AG04450 (cell line): ENCODE data around the gene DNAJC10. TPM values are rescaled to one million over a fixed set of nuclear protein-coding genes. Genes with fewer than 3 reads are reported as not detected.
"Not testable (repeated sequence)": the region's sequence is repeated elsewhere in the genome, so short reads cannot be mapped to it uniquely, and the experiment has no call there.

Source experiments
- CTCF ChIA-PET: fragments of 300-600, 350-600 bp; formaldehyde crosslinking; extraction: SDS; loops from one replicate; lab custom pipeline; 2022; ENCODE audit warnings: antibody characterized with exemption, inconsistent platforms; lab: Charles Lee
- POLR2A ChIA-PET: fragments of 350-600 bp; formaldehyde crosslinking; extraction: SDS; loops from one replicate; lab custom pipeline; 2021; ENCODE audit warnings: antibody characterized with exemption, inconsistent platforms; lab: Yijun Ruan, JAX
- DNase-seq: peaks from one replicate; pipeline ENCODE4 v3.0.0-alpha.2; 2011; ENCODE audit warnings: low read depth, low spot score
- H3K27ac ChIP-seq: one replicate; pipeline ENCODE4 v1.5.1; 2012; ENCODE audit warnings: low read depth, low read length, control low read depth
- H3K27me3 ChIP-seq: one replicate; pipeline ENCODE4 v1.6.0; 2012; ENCODE audit warnings: low read length; ENCODE audit not compliant: control insufficient read depth, insufficient read depth
- H3K4me3 ChIP-seq: 2 replicates; pipeline ENCODE4 v1.5.1; 2011; ENCODE audit warnings: mild to moderate bottlenecking, low read depth, low read length, control low read depth
- H3K9me3 ChIP-seq: 2 replicates; pipeline ENCODE4 v1.5.1; 2012; ENCODE audit warnings: low read length; ENCODE audit not compliant: control insufficient read depth, insufficient read depth
- polyA plus RNA-seq: library from polyadenylated mRNA; depleted of rRNA; stranded (reverse); fragments of >200 nt; gene quantifications from 2 replicates; pipeline ENCODE4 v1.2.3, GENCODE V29; 2011
- TF ChIP-seq, protein P1 (sequence below): IDR thresholded peaks from 2 replicates; pipeline ENCODE4 v1.5.1; 2011; ENCODE audit warnings: low read depth, low read length, control low read depth, inconsistent platforms

The DNAJC10 gene
- polyA plus RNA-seq, 1 experiment = 121 TPM

DNA sequence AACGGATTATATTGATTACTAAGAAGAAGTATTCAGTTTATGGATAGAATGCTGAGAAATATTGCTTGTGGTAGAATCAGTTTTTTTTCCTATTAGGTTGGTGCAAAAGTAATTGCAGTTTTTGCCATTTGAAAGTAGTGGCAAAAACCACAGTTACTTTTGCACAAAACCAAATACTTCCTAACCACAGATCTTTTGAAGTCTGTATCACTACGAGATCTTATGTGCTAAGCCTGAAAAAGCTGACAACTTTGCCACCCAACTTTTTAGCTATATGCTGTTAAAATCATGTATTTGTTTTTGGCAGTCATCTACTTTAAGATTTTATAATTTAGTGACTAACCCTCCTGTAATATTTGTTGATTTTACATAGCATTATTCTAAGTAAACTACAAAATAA, 24.6 kb downstream of the DNAJC10 start:
- H3K9me3 ChIP-seq = no peaks in the 10 kb centered on the region
- H3K27me3 ChIP-seq = no peaks in the 10 kb centered on the region
- POLR2A ChIA-PET = no interaction called here
- CTCF ChIA-PET = no interaction called here
- H3K27ac ChIP-seq = no peak overlapping the region
- DNase-seq = no peak
- H3K4me3 ChIP-seq = no peak overlapping the region
- TF ChIP-seq, protein P1, sequence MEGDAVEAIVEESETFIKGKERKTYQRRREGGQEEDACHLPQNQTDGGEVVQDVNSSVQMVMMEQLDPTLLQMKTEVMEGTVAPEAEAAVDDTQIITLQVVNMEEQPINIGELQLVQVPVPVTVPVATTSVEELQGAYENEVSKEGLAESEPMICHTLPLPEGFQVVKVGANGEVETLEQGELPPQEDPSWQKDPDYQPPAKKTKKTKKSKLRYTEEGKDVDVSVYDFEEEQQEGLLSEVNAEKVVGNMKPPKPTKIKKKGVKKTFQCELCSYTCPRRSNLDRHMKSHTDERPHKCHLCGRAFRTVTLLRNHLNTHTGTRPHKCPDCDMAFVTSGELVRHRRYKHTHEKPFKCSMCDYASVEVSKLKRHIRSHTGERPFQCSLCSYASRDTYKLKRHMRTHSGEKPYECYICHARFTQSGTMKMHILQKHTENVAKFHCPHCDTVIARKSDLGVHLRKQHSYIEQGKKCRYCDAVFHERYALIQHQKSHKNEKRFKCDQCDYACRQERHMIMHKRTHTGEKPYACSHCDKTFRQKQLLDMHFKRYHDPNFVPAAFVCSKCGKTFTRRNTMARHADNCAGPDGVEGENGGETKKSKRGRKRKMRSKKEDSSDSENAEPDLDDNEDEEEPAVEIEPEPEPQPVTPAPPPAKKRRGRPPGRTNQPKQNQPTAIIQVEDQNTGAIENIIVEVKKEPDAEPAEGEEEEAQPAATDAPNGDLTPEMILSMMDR = no peak

DNA sequence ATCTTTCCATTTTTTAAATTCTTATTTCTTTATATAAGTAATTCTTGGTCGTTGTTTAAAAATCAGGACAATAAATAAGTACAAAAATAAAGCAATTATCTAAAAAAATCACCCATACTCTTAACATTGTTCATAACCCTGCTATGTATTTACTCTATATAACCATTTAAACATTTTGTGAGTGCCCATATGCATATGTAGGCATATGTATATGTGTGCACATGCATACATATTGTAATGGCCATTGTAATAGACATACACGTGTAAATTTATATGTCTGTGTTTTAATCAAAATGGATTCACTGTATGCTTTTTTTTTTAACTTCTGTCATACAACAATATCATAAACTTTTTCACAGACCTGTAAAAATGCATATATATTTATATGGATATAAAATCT, 25.6 kb downstream of the DNAJC10 start:
- H3K27me3 ChIP-seq = no peaks in the 10 kb centered on the region
- no peak overlapping the region for H3K27ac ChIP-seq
- TF ChIP-seq, protein P1 = no peak
- no peak overlapping the region for H3K4me3 ChIP-seq
- no peak for DNase-seq
- no peaks in the 10 kb centered on the region for H3K9me3 ChIP-seq
- POLR2A ChIA-PET = no interaction called here
- CTCF ChIA-PET = no interaction called here

- CTCF ChIA-PET = no interaction called here
- no peak overlapping the region for H3K4me3 ChIP-seq
- no peaks in the 10 kb centered on the region for H3K27me3 ChIP-seq
- no peak for DNase-seq
- POLR2A ChIA-PET = no interaction called here
- TF ChIP-seq, protein P1 = no peak
- no peaks in the 10 kb centered on the region for H3K9me3 ChIP-seq
- no peak overlapping the region for H3K27ac ChIP-seq
Measured at GRCh38 chr2:182744490-182744889, 28.4 kb downstream of the DNAJC10 start.

DNA sequence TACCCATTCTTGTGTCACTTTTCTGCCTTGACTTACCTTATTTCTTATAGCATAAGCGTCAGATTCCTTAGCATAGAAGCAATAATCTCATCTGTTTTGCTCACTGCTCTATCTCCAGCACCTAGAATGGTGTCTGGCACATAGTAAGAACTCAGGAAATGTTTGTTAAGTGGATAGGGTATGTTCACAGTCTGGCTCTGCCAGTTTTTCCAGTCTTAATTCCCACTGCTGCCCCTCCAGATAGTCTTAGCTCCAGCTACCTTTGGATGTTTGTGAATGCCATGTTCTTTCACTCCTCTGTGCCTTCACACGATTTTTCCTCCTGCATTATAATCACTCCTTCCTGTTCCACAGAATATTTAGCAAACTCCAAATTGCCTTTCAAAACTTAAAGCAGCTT, 29.0 kb downstream of the DNAJC10 start:
- Histone ChIP-seq H3K9me3 (no peaks in the 10 kb centered on the region), H3K27ac (no peak overlapping the region), H3K4me3 (no peak overlapping the region), H3K27me3 (no peaks in the 10 kb centered on the region)
- DNase-seq = no peak
- POLR2A ChIA-PET = no interaction called here
- TF ChIP-seq, protein P1 = no peak
- CTCF ChIA-PET = no interaction called here

GRCh38 chr2:182745894-182746293, 29.8 kb downstream of the DNAJC10 start:
- H3K9me3 ChIP-seq, DNase-seq, H3K4me3 ChIP-seq, CTCF ChIA-PET, H3K27me3 ChIP-seq, H3K27ac ChIP-seq, POLR2A ChIA-PET: not testable (repeated sequence)

GRCh38 chr2:182754231-182754630, 38.2 kb downstream of the DNAJC10 start:
- H3K4me3 ChIP-seq = no peak overlapping the region
- H3K27me3 ChIP-seq = no peaks in the 10 kb centered on the region
- TF ChIP-seq, protein P1 = no peak
- DNase-seq = no peak
- ChIA-PET POLR2A (no interaction called here), CTCF (interaction anchor here (1.7 to 3.4 kb wide), 2 partner anchors 9 to 226 kb away, joined by 5 to 12 read pairs; no protein-coding TSS in a partner anchor)
- H3K9me3 ChIP-seq = no peaks in the 10 kb centered on the region
- no peak overlapping the region for H3K27ac ChIP-seq
